Measurements from ENCODE around the gene MSANTD1. TPM values are rescaled to one million over a fixed set of nuclear protein-coding genes. Genes with fewer than 3 reads are reported as not detected.

MSANTD1 gene
- total RNA-seq, 1 experiment from 2014 or later, result 0.95 TPM

DNA sequence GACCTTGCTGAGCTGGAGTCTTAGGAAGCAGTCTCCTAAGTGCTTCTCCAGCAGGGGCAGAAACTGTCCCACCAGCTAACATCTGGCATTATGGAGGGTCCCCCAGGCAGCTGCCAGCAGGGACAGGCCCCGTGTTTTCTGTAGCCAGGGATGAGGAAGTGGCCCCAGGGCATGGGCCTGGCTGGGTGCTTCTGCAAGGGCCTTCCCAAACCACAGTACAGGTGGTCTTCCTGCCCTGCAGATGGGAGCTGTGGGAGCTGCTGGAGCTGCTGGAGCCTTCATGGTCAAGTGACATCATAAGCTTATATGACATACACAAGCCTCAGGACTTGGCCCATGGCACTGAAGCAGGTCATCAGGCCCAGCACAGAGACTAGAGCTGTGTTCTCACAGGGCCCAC, 5.0 kb upstream of the MSANTD1 start:
- no TSS peak for BruUV-seq (replicated peaks)
- intact Hi-C loops (cut with micrococcal nuclease; ENCODE audit: unreplicated experiment), result no loop called here
- ChIA-PET CTCF (no interaction called here), POLR2A (interaction anchor here (0.6 kb wide), 1 partner anchor 314 kb away, joined by 3 read pairs; no protein-coding TSS in a partner anchor)
- Mint-ChIP-seq H3K4me1 (ENCODE audit: low read depth, unreplicated experiment) (no peaks in the 10 kb centered on the region), H3K36me3 (ENCODE audit: insufficient read depth, unreplicated experiment) (peaks cover 25% of the 10 kb centered on the region), H3K27me3 (ENCODE audit: insufficient read depth, unreplicated experiment) (no peaks in the 10 kb centered on the region), H3K27ac (ENCODE audit: unreplicated experiment) (no peak overlapping the region), H3K4me3 (ENCODE audit: unreplicated experiment) (no peak overlapping the region), H3K9me3 (ENCODE audit: unreplicated experiment) (no peaks in the 10 kb centered on the region)
- H3K27me3 ChIP-seq (replicated peaks; ENCODE audit: control insufficient read depth, insufficient read depth, low read length), result no peaks in the 10 kb centered on the region
- H3K9me3 ChIP-seq, result no peaks in the 10 kb centered on the region
- TF ChIP-seq, protein P1, sequence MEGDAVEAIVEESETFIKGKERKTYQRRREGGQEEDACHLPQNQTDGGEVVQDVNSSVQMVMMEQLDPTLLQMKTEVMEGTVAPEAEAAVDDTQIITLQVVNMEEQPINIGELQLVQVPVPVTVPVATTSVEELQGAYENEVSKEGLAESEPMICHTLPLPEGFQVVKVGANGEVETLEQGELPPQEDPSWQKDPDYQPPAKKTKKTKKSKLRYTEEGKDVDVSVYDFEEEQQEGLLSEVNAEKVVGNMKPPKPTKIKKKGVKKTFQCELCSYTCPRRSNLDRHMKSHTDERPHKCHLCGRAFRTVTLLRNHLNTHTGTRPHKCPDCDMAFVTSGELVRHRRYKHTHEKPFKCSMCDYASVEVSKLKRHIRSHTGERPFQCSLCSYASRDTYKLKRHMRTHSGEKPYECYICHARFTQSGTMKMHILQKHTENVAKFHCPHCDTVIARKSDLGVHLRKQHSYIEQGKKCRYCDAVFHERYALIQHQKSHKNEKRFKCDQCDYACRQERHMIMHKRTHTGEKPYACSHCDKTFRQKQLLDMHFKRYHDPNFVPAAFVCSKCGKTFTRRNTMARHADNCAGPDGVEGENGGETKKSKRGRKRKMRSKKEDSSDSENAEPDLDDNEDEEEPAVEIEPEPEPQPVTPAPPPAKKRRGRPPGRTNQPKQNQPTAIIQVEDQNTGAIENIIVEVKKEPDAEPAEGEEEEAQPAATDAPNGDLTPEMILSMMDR (IDR thresholded peaks at IDR 0.05; ENCODE audit: insufficient read depth in 1 of 2, low read depth in 1 of 2, low read length in 1 of 2, severe bottlenecking in 1 of 2, unreplicated experiment in 1 of 2), result no peak
- no peak for DNase-seq
- no peaks in the 10 kb centered on the region; the same call in 1 of the 2 replicates for H3K36me3 ChIP-seq (ENCODE audit: control insufficient read depth, insufficient read depth, low read length)
- no peaks in the 10 kb centered on the region for H3K4me1 ChIP-seq
- H3K4me3 ChIP-seq (ENCODE audit: low read depth, low read length), result no peak overlapping the region

DNA sequence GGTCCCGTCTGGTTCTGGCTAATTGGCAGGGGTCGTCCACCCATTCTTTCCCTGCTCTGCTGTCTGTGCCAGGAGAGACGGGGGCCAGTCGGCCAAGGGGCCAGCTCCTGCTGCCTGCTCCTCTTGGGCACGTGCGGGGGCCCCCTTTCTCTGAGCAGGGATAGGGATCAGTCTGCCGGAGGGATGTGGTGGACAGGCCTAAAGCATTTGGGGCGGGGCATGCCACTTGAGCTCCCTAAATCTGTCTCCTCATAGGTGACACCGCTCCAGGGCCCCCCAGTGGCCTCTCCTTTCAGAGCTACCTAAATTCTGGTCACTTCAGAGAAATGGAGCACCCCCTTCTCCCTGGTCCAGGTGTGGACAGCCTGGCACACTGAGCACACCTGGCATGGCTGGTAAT, 4.2 kb upstream of the MSANTD1 start:
- no peaks in the 10 kb centered on the region for H3K9me3 ChIP-seq
- no peak overlapping the region for H3K4me3 ChIP-seq (ENCODE audit: low read depth, low read length)
- TF ChIP-seq, protein P1 (IDR thresholded peaks at IDR 0.05; ENCODE audit: insufficient read depth in 1 of 2, low read depth in 1 of 2, low read length in 1 of 2, severe bottlenecking in 1 of 2, unreplicated experiment in 1 of 2), result no peak
- Mint-ChIP-seq H3K36me3 (ENCODE audit: insufficient read depth, unreplicated experiment) (peaks cover 25% of the 10 kb centered on the region), H3K4me3 (ENCODE audit: unreplicated experiment) (no peak overlapping the region), H3K27ac (ENCODE audit: unreplicated experiment) (no peak overlapping the region), H3K4me1 (ENCODE audit: low read depth, unreplicated experiment) (no peaks in the 10 kb centered on the region), H3K9me3 (ENCODE audit: unreplicated experiment) (no peaks in the 10 kb centered on the region), H3K27me3 (ENCODE audit: insufficient read depth, unreplicated experiment) (no peaks in the 10 kb centered on the region)
- ChIA-PET CTCF (no interaction called here), POLR2A (interaction anchor here (0.6 kb wide), 1 partner anchor 314 kb away, joined by 3 read pairs; no protein-coding TSS in a partner anchor)
- DNase-seq, result no peak
- intact Hi-C loops (cut with micrococcal nuclease; ENCODE audit: unreplicated experiment), result no loop called here
- BruUV-seq (replicated peaks), result no TSS peak
- H3K4me1 ChIP-seq, result no peaks in the 10 kb centered on the region
- no peaks in the 10 kb centered on the region for H3K27me3 ChIP-seq (replicated peaks; ENCODE audit: control insufficient read depth, insufficient read depth, low read length)
- H3K36me3 ChIP-seq (ENCODE audit: control insufficient read depth, insufficient read depth, low read length), result no peaks in the 10 kb centered on the region; the same call in 1 of the 2 replicates

DNA sequence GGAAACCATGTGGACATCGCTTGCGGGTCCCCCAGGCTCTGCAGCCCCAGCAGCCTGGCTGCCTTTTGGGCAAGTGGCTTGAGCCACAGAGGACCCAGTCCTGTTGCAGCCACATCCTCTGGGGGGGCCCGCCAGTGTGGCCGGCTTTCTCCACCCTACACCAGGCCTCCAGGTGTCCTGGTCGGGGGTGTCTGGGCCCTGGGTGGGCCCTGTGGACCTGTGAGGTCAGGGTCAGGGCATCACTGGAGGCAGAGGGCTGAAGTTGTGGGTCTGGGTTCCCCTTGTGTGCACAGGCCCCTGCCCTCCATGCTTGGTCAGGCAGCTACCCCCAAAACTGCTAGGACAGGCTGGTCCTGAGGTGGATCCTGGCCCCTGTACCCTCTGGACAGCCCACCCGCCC, 3.3 kb upstream of the MSANTD1 start:
- Mint-ChIP-seq H3K4me3 (ENCODE audit: unreplicated experiment) (no peak overlapping the region), H3K27me3 (ENCODE audit: insufficient read depth, unreplicated experiment) (no peaks in the 10 kb centered on the region), H3K36me3 (ENCODE audit: insufficient read depth, unreplicated experiment) (peaks cover 23% of the 10 kb centered on the region), H3K9me3 (ENCODE audit: unreplicated experiment) (no peaks in the 10 kb centered on the region), H3K27ac (ENCODE audit: unreplicated experiment) (no peak overlapping the region), H3K4me1 (ENCODE audit: low read depth, unreplicated experiment) (no peaks in the 10 kb centered on the region)
- ChIA-PET POLR2A (no interaction called here), CTCF (no interaction called here)
- TF ChIP-seq, protein P1 (IDR thresholded peaks at IDR 0.05; ENCODE audit: insufficient read depth in 1 of 2, low read depth in 1 of 2, low read length in 1 of 2, severe bottlenecking in 1 of 2, unreplicated experiment in 1 of 2), result no peak
- BruUV-seq (replicated peaks), result no TSS peak
- intact Hi-C loops (cut with micrococcal nuclease; ENCODE audit: unreplicated experiment), result no loop called here
- Histone ChIP-seq H3K4me1 (no peaks in the 10 kb centered on the region), H3K36me3 (ENCODE audit: control insufficient read depth, insufficient read depth, low read length) (no peaks in the 10 kb centered on the region; the same call in 1 of the 2 replicates), H3K27me3 (replicated peaks; ENCODE audit: control insufficient read depth, insufficient read depth, low read length) (no peaks in the 10 kb centered on the region), H3K9me3 (no peaks in the 10 kb centered on the region), H3K4me3 (ENCODE audit: low read depth, low read length) (no peak overlapping the region)
- DNase-seq, result no peak

Measured in Caco-2 (cell line).